Fibroblast of peridontal ligament (primary cell): ENCODE data around the gene GSG1L.

Source experiments
- DNase-seq: peaks from one replicate; pipeline ENCODE4 v3.0.0-alpha.2; 2010; ENCODE audit errors: extremely low read depth

Gene GSG1L

DNA sequence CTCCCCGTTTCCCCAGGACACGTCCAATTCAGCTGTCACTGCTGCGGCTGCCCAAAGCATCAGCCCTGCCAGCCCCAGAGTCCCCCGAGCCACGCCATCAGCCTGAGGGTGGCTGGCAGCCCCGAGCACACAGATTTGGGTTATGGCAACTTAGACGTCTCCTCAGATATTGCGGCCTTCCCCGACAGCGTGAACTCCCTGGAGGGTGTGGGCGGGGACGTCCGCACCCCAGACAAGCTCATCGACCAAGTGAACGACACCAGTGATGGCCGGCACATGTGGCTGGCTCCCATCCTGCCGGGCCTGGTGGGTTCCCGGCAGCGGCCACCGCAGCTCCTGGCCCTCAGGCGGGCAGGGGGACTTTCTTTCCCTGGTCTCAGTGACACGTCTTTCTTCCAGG is 288.7 kb downstream of the GSG1L start:
- no peak for DNase-seq

DNA sequence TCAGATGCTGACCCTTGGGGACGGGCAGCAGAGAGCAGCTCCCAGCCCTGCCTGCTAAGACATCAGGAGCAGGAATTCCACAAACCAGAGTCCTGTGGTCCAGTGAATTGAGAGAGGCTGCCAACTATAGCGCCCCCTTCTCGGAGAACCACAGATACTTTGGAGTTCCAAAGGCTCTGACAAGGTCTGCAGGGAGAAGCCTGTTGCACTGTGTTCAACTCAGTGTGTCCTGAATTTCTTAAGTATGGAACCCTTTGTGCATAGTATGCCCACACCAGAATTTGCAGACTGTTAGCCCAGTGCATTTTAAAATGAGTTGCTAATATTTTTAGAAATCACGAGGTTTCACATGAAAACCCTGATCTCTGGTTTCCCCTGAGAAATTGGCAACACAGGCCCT is 290.2 kb downstream of the GSG1L start:
- DNase-seq: no peak

DNA sequence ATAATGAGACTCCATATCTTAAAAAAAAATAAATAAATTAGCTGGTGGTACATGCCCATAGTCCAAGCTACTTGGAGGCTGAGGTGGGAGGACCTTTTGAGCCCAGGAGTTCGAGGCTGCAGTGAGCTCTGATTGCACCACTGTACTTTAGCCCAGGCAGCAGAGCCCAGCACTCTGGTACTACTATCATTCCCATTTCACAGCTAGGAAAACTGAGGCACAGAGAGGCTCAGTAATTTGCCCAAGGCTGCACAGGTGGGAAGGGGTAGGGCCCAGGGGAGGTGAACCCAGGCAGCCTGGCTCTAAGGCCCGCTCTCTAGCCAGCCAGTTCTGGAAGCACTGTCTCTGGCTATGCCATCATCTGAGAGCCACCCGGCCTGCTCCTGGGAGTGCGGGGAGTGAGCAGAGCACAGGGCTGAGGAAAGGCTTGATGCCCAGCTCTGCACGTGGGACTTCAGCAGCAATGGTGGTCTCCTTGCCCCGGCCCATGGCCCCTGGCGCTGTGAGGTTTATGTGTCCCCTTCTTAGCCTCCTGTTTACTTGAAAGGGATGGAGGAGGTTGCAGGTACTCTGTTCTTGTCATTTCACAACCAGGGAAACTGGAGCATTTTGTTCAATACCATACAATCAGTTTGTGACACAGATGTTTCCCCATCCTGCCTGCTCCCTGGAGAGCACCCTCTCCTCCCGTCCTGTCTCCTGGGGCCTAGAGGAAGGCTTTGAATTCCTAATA is 291.3 kb downstream of the GSG1L start:
- DNase-seq: no peak

DNA sequence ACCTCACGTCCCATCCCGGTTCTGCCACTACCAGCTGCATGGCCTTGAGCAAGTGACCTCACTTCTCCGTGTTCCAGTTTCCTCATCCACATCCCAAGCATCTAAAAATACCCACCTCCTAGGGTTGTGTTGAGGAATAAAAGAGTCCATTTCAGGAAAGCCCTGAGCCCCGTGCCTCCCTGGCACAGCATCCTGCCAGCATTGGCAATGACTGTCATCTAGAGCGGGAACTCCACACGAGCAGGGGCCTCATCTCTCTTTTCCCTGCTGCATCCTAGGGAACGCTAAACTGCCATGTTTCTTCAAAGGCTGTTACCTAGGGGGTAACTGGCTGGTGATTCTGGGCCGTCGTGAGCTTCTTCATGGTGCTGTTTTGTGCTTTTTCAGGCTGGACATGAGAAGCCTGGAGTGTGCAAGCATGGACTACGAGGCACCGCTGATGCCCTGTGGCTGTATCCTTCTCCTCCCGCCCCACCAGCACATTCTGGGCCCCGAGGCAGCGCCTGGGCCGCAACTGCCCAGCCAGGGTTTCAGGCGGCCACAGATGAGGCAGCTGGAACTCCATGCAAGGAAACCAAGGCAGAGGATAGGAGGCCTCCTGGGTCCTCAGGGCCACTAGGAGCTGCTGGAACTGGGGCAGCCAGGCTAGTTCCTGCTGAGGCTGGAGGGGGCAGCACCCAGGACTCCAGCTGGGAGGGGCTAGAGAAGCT is 292.2 kb downstream of the GSG1L start:
- no peak for DNase-seq

DNA sequence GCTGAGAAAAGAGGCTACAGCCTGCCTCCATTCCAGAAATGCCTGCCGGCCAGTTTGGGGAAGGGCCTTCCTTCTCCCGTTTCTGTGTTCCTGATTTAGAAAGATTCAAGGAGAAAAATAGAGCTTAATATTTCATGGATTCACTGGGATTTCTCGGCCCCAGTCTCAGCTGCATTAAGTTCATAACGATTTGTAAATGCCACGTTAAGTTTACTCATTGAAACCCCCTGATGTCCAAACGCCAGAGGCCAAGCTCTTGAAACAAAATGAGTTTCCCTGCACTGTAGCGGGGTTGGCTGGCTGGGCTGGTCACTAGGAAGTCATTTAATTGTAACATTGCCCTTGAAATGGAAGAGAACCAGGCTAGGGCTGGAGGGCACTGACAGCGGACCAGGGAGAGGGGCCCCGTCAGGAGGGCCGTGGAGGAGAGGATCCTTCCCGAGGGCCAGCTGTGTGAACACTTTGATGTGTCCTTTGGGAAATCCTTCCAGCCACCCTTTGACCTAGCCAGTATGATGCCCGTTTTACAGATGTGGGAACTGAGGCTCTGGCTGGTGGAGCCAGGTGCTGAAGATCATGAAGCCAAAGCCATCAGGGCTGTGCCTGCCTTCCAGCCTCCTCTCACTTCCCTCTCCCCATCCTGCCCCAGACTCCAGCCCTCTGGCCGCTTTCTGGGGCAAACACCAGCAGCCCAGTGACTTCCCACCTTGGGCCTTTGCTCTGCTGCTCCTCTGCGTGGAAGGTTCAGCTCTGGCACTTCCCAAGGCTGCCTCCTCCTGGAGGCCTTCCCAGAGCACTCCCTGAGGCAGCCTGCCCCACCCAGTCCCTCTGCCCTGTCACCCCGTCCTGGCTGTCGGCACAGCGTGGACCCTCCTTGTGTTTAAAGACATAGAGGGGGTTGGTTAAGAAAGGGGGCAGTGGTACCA is 293.0 kb downstream of the GSG1L start:
- no peak for DNase-seq

DNA sequence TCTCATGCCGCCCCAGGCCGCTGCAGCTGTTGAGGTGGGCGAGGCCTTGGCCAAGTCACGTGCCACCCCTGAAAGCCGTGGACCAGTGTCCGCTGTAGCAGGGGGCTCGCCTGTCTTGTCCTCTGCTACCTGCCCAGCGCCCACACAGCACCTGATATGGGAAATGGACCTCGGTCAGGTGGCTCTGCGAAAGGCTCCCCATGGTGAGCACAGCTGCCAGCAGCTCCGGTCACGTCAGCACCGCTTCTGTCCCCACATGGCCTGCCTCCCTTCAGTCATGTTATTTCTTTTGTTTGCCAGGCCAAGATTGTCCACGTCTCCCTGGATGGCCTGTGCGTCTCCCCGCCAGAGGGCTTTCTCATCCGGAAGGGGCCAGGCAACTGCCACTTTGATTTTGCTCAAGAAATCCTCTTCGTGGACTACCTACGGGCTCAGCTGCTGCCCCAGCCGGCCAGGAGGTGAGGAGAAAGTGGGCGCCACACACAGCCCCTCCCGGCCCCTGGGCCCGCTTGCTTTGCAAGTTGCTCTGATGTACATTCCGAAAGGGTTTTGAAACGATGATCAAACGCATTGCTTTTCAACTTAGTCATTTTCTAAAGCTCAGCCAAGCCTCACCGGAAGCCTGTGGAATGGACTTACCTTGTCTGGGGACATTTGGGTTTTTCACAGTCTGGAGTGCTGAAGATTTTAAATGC is 293.8 kb downstream of the GSG1L start:
- peak; percentile 7 for DNase-seq

DNA sequence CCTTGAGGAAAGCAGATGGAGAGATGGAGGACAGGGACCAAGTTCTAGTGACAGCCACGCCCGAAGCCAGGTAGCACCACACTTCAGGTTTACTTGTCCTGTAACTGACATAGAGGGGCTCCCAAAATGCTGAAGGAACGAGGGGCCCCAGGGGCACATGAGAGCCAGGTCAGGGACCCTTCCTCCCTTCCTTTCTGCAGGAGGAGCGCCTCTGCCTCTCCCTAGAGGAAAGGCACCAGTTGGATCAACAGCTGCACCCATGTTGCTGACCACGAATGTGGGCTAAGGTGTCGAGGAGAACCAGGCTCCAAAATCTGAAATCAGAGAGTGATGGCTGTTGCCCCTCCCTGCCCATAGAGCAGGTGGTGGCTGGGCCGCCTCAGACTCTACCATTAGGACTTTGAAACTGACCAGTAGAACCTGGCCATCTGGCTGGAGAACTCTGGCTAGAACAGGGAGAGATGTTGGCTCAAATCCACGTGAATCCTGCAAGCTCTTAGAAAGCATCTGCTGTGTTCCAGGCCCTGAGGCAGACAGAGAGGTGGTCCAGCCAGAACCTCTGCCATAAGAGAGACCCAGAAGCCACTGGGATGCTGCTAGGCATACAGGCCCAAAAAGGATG is 294.8 kb downstream of the GSG1L start:
- no peak for DNase-seq

DNA sequence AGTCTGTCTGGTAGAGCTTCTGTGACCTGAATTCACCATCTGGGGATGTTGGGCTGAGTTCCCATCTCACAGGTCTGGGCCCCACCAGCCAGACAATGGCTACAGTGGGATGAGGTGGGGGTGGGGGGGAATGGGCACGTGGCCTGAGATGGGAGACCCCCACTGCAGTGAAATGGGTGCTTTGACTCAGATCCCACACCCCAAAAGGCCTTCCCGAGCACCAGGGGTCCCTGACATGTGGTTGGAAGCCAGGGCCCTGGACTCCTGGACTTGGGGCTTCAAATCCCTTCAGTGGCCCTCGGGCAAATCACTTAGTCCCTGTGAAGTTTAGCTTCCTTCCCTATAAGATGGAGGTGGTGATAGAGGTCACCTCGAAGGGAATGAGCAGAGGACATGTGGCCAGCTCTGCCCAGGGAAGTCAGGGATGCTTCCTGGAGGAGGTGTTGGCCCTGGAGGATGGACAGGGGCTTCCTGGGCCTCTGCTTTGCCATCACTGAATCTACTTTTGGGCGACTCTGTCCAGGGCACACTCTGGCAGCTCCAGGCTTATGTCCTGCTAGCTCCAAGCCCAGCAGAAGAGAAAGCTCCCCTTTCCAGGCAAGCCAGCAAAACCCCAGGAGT is 295.4 kb downstream of the GSG1L start:
- no peak for DNase-seq

DNA sequence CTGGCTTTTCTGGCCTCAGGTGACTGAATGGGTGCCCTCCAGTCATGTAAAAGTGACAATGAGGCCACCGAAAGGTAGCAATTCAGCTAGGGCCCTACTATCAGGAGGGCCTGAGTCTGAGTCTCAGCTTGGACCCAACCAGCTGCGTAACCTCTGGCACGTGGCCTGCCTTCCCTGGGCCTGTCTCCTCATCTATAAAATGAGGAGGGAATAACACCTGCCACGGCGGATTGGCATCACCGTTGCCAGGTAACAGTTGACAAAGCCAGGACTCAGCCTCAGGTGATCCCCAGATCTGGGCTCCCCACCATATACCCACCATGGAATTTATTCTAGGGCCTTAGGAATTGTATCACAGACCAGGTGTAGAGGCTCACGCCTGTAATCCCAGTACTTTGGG is 296.4 kb downstream of the GSG1L start:
- DNase-seq: no peak

DNA sequence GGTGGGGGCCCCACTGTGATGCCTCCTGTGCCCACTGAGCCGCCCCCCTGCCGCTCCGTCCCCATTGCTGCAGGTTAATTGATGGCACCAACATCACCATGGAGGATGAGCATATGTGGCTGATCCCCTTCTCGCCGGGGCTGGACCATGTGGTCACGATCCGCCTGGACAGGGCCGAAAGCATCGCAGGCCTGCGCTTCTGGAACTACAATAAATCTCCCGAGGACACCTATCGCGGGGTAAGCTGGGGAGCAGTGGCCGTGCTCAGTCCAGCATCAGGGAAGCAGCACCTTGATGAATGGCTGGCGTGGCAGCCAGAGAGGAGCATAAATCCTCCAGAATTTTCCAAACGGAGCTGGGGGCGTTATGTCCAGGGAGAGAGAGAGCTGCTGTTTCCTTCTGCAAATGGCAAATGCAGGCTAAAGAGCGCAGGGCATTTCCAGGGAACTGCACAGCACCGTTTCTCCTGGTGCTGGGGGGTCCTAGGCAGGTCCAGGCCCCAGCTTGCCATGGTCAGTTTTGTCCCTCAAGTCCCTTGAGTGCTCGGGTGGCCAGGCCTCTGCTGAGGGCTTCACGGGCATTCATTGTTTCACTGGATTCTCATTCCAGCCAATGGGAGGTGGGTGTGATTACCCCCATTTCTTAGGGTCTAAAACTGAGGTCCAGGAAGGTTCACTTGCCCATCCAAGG is 297.1 kb downstream of the GSG1L start:
- no peak for DNase-seq

DNA sequence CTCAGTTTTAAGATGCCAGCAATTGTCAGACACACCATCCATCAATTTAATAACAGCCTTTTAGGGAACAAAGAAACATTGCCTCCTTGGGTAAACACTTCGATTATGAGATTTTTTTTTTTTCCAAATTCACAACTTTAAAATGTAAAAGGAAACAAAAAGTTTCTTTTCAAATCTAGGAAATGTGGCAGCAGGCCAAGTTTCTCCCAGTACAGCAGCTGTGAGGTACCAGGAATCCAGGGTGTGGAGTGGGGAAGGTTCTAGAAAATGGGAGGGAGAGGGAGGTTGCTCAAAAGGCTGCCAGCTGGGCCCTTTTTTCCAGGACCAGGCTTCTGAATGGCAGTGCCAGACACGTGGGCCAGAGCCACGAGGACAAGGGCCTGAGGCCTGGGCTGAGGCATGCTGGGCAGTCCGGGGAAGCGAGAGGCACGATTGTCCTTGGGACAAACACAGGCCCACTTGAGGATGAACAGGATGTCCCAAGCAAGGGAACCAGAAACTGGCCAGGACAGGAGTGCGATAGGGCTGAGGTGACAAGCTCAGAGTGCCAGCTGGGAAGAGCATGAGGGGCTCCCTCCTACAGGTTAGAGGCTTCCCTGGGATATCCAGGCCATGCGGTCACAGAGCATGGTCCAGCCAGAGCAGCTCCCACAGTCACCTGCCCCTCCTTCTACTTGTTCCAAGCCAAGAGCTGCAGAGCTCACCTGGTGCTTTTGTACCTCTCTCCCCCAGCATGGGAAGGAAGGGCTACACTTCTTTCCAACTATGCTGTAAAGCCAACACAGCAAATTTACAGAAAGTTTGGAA is 298.4 kb downstream of the GSG1L start:
- no peak for DNase-seq

DNA sequence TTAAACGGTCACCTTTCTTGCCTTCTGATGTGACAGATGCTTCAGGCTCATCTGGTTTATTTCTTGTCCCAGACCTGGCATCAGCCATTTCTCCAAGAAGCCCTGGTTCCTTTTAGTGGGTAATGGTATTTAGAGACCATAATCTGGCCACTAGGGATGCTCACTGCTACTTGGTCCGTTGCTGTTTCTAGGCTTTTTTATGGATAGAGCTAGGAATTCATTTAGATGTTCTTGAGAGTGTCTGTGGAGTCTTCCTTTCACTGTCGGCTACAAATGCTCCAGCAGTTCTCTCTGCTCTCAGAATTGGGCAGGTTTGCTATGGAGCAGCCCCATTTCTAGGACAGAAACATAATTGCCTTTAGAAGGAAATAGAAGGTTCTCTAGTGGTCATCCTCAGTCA is 299.1 kb downstream of the GSG1L start:
- no peak for DNase-seq

DNA sequence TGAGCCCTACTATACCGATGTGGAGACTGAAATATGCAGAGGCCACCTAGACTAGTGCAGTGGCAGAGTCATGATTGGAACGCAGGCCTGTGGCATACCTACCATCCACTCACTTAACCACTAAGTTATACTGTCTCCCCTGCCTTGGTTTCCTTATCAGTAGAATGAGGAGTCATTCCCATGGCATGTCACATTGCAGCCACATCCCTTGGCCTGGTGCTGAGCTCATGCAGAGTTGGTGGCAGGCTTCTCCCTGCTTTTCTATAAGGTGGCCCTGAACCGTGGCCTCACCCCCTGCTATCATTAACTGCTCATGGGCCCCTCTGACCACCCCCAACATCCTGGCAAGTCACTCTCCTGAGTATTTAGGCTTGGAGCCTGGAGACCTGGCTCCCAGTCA is 301.1 kb downstream of the GSG1L start:
- no peak for DNase-seq

DNA sequence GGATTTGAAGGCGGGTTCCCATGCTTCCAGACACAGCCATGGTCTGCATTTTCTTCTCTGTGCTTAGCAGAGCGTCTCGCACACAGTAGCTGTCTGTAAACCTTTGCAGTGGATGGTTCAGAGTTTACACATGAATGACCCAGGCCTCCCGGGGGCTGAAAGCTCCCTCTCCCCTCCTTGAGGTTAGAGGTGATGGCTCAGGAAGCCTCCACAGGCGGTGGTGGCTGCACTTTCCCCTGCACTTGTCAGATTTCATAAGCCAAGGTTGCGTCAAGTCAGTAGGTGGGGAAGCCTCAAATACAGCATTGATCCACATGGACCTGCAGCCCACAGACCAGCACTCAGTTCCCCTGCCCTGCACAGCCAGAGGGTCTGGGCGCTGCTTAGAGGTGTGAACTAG is 301.7 kb downstream of the GSG1L start:
- DNase-seq: no peak

DNA sequence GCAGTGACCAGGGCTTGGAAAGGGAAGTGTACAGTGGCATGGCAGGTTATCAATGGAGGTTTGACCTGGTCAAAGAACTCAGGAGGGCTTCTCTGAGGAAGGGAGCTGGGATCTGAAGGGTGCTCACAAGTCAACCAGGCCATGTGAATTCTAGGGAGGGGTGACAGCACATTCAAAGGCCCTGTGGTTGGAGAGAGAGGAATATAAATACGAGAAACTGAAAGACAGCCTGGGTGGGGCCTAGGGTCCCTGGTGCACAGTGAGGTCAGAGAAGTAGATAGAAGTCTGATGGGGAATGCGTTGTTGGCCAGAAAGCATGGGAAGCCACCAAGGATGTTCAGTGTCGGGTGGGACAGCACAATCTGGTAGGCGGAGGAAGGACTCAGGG is 302.7 kb downstream of the GSG1L start:
- DNase-seq: no peak

DNA sequence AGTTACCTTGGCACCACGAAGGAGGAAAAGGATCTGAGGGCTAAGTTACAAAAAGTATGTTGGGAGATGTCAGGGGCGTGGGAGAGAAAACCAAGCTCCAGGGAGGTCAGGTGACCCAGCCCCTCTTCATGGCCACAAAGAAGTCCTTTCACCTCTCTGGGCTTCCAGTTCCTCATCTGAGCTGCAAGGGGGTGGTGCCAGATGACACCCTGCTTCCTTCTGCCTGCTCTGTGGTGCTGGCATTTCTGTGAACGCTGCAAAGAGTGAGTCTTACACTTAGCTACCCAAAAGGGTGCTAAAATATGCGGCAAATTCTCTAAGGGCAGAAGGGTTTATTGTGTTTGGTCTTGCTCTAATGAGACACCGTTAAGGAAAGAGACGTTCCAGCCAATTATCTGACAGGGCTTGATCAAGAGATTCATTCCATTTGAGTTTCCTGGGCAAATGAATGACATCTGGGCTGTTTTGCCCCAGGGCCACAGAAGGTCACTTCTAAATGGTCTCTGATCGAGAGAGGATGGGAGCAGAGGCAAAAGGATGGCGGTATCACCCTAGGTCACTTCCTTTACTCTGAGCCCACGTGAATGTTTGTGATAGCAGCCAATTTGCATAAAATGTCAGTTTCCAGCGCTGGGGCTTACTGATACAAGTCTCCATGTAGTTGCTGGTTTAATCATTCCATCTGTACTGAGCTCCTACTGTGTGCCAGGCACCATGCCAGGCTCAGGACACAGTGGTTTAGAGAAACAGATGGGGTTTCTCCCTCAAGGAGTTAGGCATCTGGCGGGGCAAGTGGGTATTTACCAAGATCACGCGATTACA is 303.3 kb downstream of the GSG1L start:
- DNase-seq: no peak

DNA sequence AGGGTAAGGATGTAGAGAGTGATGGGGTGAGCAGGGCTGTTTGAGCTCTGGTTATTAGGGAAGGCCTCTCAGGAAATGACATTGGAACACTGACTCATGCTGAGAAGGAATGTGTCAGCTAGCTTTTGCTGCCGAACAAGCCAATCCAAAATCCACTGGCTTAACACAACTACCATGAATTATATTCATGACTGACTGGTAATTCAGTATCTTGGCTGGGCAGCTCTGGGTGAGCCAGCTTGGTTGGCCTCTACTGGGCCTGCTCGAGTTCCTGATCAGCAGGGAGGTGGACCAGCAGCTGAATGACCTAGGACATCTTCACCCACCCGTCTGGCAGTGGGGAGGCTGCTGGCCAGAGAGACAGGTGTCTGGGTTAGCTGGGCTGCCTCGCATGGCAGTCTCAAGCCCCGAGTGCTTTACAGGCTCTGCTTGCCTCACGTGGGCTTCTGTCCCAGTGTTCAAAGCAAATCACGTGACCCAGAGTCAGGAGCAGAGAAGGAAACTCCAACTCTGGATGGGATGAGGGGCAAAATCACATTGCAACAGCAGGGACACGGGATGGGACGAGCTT is 304.1 kb downstream of the GSG1L start:
- DNase-seq: peak; percentile 29

DNA sequence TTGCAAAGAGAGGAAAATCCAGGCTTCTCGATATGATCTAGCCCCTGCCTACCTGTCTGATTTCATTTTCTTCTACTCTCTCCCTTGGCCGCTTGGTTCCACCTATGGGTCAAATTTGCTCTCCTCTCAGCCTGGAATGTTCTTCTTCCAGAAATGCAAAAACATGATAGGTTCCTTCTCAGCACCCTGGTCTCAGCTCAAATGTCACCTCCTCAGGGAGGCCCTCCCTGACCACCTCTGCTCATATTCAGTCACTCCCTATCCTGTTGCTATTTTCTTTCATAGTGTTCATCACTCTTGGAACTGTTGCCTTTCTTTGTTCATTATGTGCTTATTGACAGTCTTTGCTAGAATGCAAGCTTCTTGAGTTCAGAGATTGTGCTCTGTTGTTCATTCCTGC is 305.0 kb downstream of the GSG1L start:
- no peak for DNase-seq
